Endodermal cell (in vitro differentiated cells): ENCODE results near the gene AP2A1. TPM values are rescaled to one million over a fixed set of nuclear protein-coding genes. Genes with fewer than 3 reads are reported as not detected.

ENCODE experiments used
- DNase-seq: peaks from one replicate; pipeline ENCODE4 v3.0.0-alpha.2; 2017
- H3K27ac ChIP-seq: 2 replicates; pipeline ENCODE4 v1.5.1; 2013; ENCODE audit warnings: mild to moderate bottlenecking, low read depth, low read length, moderate library complexity
- H3K27me3 ChIP-seq: 2 replicates; pipeline ENCODE4 v1.6.1; 2013; ENCODE audit warnings: mild to moderate bottlenecking, low read length, moderate library complexity; ENCODE audit not compliant: insufficient read depth, control insufficient read depth, poor library complexity, severe bottlenecking
- H3K36me3 ChIP-seq: 2 replicates; pipeline ENCODE4 v1.7.0; 2013; ENCODE audit warnings: mild to moderate bottlenecking, low read length, moderate library complexity; ENCODE audit not compliant: control insufficient read depth, insufficient read depth
- H3K4me1 ChIP-seq: one replicate; pipeline ENCODE4 v1.7.0; 2013; ENCODE audit warnings: low read length; ENCODE audit not compliant: control insufficient read depth, insufficient read depth
- H3K4me3 ChIP-seq: 2 replicates; pipeline ENCODE4 v1.5.1; 2013; ENCODE audit warnings: mild to moderate bottlenecking, low read length, moderate library complexity
- H3K9ac ChIP-seq: 2 replicates; pipeline ENCODE4 v1.6.1; 2013; ENCODE audit warnings: mild to moderate bottlenecking, low read length, moderate library complexity; ENCODE audit not compliant: poor library complexity, severe bottlenecking; ENCODE audit errors: extremely low read depth
- H3K9me3 ChIP-seq: 2 replicates; pipeline ENCODE4 v1.6.1; 2013; ENCODE audit warnings: mild to moderate bottlenecking, low read length, moderate library complexity; ENCODE audit not compliant: control insufficient read depth
- H3K27ac Mint-ChIP-seq: 2 replicates; pipeline ENCODE4 v1.8.0; 2020; ENCODE audit warnings: mixed read lengths
- H3K27me3 Mint-ChIP-seq: 2 replicates; pipeline ENCODE4 v1.8.0; 2021; ENCODE audit warnings: mild to moderate bottlenecking, mixed read lengths; ENCODE audit not compliant: insufficient read depth
- H3K36me3 Mint-ChIP-seq: 2 replicates; pipeline ENCODE4 v1.8.0; 2020; ENCODE audit warnings: low read depth, mixed read lengths
- H3K4me1 Mint-ChIP-seq: 2 replicates; pipeline ENCODE4 v1.8.0; 2020; ENCODE audit warnings: mixed read lengths
- H3K4me3 Mint-ChIP-seq: 2 replicates; pipeline ENCODE4 v1.8.0; 2020; ENCODE audit warnings: mild to moderate bottlenecking, moderate library complexity, mixed read lengths
- H3K9me3 Mint-ChIP-seq: 2 replicates; pipeline ENCODE4 v1.8.0; 2020; ENCODE audit warnings: mild to moderate bottlenecking, mixed read lengths
- WGBS, 2 experiments: methylation state at CpG; one replicate each; pipeline versions ENCODE4 v1.1.5 to v1.1.7; 2013; ENCODE audit warnings: missing lambda C conversion rate in 2 of 2, mixed read lengths in 1 of 2; ENCODE audit not compliant: insufficient coverage in 1 of 2, insufficient read length in 1 of 2; 5-methylcytosine and 5-hydroxymethylcytosine counted together
- total RNA-seq, 2 donors: library from RNA; stranded (reverse); fragmentation: NEBNext Ultra II Directional in 1 of 2; extraction: Animal tissue kit (Norgen Biotek cat#: 25700) in 1 of 2; gene quantifications; 2 replicates in 1 of 2; 3 replicates in 1 of 2; pipeline ENCODE4 v1.2.1, GENCODE V29; 2021
- TF ChIP-seq, protein P1 (sequence below): fragments of 200-600 bp; sonication (generic); conservative IDR thresholded peaks from 2 replicates; pipeline ENCODE4 v1.5.0; 2021; ENCODE audit warnings: antibody characterized with exemption, mild to moderate bottlenecking

AP2A1 gene
- total RNA-seq, 2 donors from 2014 or later, result 100 to 110 TPM

DNA sequence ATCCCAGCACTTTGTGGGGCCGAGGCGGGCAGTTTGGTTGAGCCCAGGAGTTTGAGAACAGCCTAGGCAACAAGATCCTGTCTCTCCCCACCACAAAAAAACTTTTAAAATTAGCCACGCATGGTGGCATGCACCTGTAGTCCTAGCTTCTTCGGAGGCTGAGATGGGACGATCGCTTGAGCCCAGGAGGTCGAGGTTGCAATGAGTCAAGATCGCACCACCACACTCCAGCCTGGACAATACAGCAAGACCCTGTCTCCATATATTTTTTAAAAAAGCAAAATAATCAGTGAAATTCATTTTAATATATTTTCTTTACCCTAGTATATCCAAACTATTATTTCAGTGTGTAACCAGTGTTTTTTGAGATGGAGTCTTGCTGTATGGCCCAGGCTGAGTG lies 8.2 kb downstream of the AP2A1 start:
- Histone ChIP-seq H3K9me3 (no peaks in the 10 kb centered on the region), H3K4me3 (no peak overlapping the region), H3K36me3 (peaks cover 6% of the 10 kb centered on the region), H3K9ac (no peak overlapping the region), H3K4me1 (no peaks in the 10 kb centered on the region), H3K27me3 (no peaks in the 10 kb centered on the region), H3K27ac (no peak overlapping the region)
- peaks cover 12% of the 10 kb centered on the region for H3K36me3 Mint-ChIP-seq
- H3K9me3 Mint-ChIP-seq, result no peaks in the 10 kb centered on the region
- H3K4me1 Mint-ChIP-seq, result no peaks in the 10 kb centered on the region
- H3K4me3 Mint-ChIP-seq, result no peak overlapping the region
- no peak overlapping the region for H3K27ac Mint-ChIP-seq
- WGBS, 2 experiments, result 99 to 100% methylated on average over 2 to 8 of the region's 8 CpGs
- no peak for DNase-seq
- H3K27me3 Mint-ChIP-seq, result no peaks in the 10 kb centered on the region
- TF ChIP-seq, protein P1, sequence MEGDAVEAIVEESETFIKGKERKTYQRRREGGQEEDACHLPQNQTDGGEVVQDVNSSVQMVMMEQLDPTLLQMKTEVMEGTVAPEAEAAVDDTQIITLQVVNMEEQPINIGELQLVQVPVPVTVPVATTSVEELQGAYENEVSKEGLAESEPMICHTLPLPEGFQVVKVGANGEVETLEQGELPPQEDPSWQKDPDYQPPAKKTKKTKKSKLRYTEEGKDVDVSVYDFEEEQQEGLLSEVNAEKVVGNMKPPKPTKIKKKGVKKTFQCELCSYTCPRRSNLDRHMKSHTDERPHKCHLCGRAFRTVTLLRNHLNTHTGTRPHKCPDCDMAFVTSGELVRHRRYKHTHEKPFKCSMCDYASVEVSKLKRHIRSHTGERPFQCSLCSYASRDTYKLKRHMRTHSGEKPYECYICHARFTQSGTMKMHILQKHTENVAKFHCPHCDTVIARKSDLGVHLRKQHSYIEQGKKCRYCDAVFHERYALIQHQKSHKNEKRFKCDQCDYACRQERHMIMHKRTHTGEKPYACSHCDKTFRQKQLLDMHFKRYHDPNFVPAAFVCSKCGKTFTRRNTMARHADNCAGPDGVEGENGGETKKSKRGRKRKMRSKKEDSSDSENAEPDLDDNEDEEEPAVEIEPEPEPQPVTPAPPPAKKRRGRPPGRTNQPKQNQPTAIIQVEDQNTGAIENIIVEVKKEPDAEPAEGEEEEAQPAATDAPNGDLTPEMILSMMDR, result no peak

DNA sequence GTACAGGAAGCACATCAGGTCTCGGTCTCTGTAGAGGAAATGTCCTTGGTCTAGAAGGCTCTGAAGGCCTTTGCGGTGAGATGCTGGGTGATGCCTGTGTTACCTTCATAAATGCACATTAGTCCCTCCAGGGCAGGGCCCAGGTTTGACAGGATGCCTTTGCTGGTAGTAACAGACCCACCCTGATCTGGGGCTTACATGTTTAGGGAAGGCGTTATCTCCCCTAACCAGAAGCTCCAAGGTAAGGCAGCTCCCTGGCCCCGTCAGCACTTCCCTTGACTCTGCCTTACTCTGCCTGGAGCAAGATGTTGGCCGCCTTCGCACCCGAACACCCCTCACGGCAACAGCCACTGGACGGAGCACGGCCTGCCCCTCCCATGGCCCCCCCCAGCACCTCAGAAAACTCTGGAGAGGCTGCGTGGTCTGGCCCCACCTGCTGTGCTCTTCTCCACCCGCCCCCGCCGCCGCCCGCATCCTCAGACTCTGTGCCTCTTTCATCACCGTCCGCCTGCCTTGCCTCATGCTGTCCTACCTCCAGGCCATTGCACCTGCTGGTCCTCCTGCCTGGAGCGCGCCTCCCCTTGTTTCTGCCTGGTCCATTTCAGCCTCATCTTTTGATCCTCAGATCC lies 9.1 kb downstream of the AP2A1 start:
- DNase-seq, result no peak
- 91 to 94% methylated on average over 6 to 20 of the region's 20 CpGs for WGBS, 2 experiments
- H3K27ac ChIP-seq, result no peak overlapping the region
- H3K36me3 Mint-ChIP-seq, result peaks cover 12% of the 10 kb centered on the region
- H3K27ac Mint-ChIP-seq, result no peak overlapping the region
- peaks cover 6% of the 10 kb centered on the region for H3K36me3 ChIP-seq
- no peaks in the 10 kb centered on the region for H3K4me1 Mint-ChIP-seq
- H3K4me1 ChIP-seq, result no peaks in the 10 kb centered on the region
- no peak overlapping the region for H3K4me3 Mint-ChIP-seq
- H3K9ac ChIP-seq, result no peak overlapping the region
- H3K9me3 Mint-ChIP-seq, result no peaks in the 10 kb centered on the region
- H3K4me3 ChIP-seq, result no peak overlapping the region
- TF ChIP-seq, protein P1, result no peak
- H3K27me3 Mint-ChIP-seq, result no peaks in the 10 kb centered on the region
- H3K27me3 ChIP-seq, result no peaks in the 10 kb centered on the region
- no peaks in the 10 kb centered on the region for H3K9me3 ChIP-seq

DNA sequence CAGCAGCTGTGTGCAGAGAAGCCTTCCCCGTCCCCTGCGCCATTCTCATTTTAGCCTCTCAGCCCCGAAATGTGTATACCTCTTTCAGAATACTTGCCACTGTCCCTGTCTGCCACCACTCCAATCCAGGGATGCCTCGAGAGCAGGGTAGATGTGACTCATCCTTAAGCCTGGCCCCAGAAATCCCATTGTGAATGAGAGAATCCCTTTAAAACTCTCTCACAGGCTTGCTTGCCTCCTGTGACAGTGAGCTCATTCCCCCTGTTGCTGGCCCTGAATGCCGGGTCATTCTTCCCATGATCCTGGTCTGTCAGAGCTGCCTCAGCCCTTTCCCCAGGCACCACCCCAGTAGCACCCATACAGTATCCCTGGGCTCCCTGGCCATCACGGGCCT lies 9.6 kb downstream of the AP2A1 start:
- WGBS, 2 experiments, result 92 to 100% methylated on average over 3 to 6 of the region's 6 CpGs
- H3K9me3 Mint-ChIP-seq, result no peaks in the 10 kb centered on the region
- Histone ChIP-seq H3K9me3 (no peaks in the 10 kb centered on the region), H3K27me3 (no peaks in the 10 kb centered on the region), H3K36me3 (peaks cover 6% of the 10 kb centered on the region), H3K4me1 (no peaks in the 10 kb centered on the region), H3K4me3 (no peak overlapping the region), H3K9ac (no peak overlapping the region), H3K27ac (no peak overlapping the region)
- H3K27me3 Mint-ChIP-seq, result no peaks in the 10 kb centered on the region
- DNase-seq, result no peak
- H3K36me3 Mint-ChIP-seq, result peaks cover 13% of the 10 kb centered on the region
- TF ChIP-seq, protein P1, result no peak
- H3K4me1 Mint-ChIP-seq, result no peaks in the 10 kb centered on the region
- no peak overlapping the region for H3K27ac Mint-ChIP-seq
- no peak overlapping the region for H3K4me3 Mint-ChIP-seq
